SU-DHL-6 (cell line): ENCODE measurements around the gene SLC9A7.

Experiments used
- CTCF ChIP-seq: fragments of 200-600 bp; sonication (generic); IDR thresholded peaks from one replicate; pipeline ENCODE4 v1.5.1; 2017; ENCODE audit warnings: antibody characterized with exemption, mild to moderate bottlenecking, low read length, moderate library complexity; ENCODE audit not compliant: insufficient read depth, poor library complexity, severe bottlenecking
- EZH2phosphoT487 ChIP-seq: fragments of 200-600 bp; sonication (generic), shearing (Covaris generic); conservative IDR thresholded peaks from 2 replicates; pipeline ENCODE4 v1.6.1; 2018; ENCODE audit warnings: mild to moderate bottlenecking, antibody characterized with exemption, low read length, moderate library complexity, mixed read lengths

- TF ChIP-seq CTCF, result no peak
- TF ChIP-seq EZH2phosphoT487, result no peak
Measured at GRCh38 chrX:46580613-46581012, 178.3 kb downstream of the SLC9A7 start.
